ENCODE data around the gene IGF1R. TPM values are rescaled to one million over a fixed set of nuclear protein-coding genes. Genes with fewer than 3 reads are reported as not detected.
A peak's percentile ranks its signal among the peaks of the same experiment; 100 is the strongest.

IGF1R gene
- total and polyA plus RNA-seq, 2 of the 8 experiments (the other 6 are each of a cell fraction or from before 2014, with no cell fraction given): 32.9 to 109 TPM

- 82% methylated on average over 7 of the region's 7 CpGs; no CpG with 5 or more reads in 1 of the 2 experiments for WGBS, 2 experiments (ENCODE audit: extremely low coverage in 1 of 2, insufficient coverage in 1 of 2, insufficient read length in 1 of 2, insufficient replicate concordance in 2 of 2, low coverage in 1 of 2, low lambda C conversion rate in 2 of 2, missing lambda C conversion rate in 1 of 2)
- H2BK5ac ChIP-seq (ENCODE audit: low read depth, low read length): peak overlapping the region; percentile 93
- no peak overlapping the region for H4K5ac ChIP-seq (ENCODE audit: insufficient read length, low read depth, low read length)
- H3K9ac ChIP-seq (replicated peaks in 1 of 4; ENCODE audit: extremely low read depth in 1 of 4, low read depth in 3 of 4, low read length in 3 of 4): no peak overlapping the region
- no peak overlapping the region for H3K14ac ChIP-seq (ENCODE audit: insufficient read length)
- peak overlapping the region; percentile 57 for H2BK120ac ChIP-seq (replicated peaks; ENCODE audit: low read depth, low read length)
- H3K56ac ChIP-seq (replicated peaks; ENCODE audit: insufficient read length, low read depth, low read length): no peak overlapping the region
- POLR2A ChIA-PET (ENCODE audit: partially characterized antibody): interaction anchor here (0.7 to 1.1 kb wide), 2 partner anchors 10 to 11 kb away, joined by 3 read pairs; no protein-coding TSS in a partner anchor
- H4K8ac ChIP-seq (ENCODE audit: extremely low read depth, insufficient read depth, low read length): no peak overlapping the region
- H3K18ac ChIP-seq (ENCODE audit: extremely low read depth, low read length): peak overlapping the region; percentile 55
- H2BK12ac ChIP-seq (ENCODE audit: low read depth, low read length): peak overlapping the region; percentile 91
- H4K20me1 ChIP-seq (replicated peaks in 1 of 2; ENCODE audit: control insufficient read depth in 1 of 2, insufficient read depth in 2 of 2, low read length in 2 of 2): peaks cover 20 to 23% of the 10 kb centered on the region in 2 experiments
- peak overlapping the region; percentile 29 for H3K27ac ChIP-seq (ENCODE audit: low read depth, low read length)
- H2AK5ac ChIP-seq (ENCODE audit: low read depth, low read length): peak overlapping the region; percentile 84
- H2AFZ ChIP-seq (ENCODE audit: low read length): no peak overlapping the region
- peak in 1 of 2 experiments; percentile 45 for DNase-seq (ENCODE audit: low read depth in 1 of 2, low spot score in 2 of 2)
- peak overlapping the region; percentile 34; the same call in 1 of the 2 replicates for H2BK15ac ChIP-seq (ENCODE audit: low read length)
- CTCF ChIA-PET (ENCODE audit: partially characterized antibody): interaction anchor here (0.6 to 4.2 kb wide), 6 partner anchors 8 to 235 kb away, joined by 3 to 22 read pairs (median 4); no protein-coding TSS in a partner anchor
- peaks cover 34 to 99% of the 10 kb centered on the region in 2 experiments for H3K79me2 ChIP-seq (ENCODE audit: control insufficient read depth in 1 of 2, insufficient read depth in 2 of 2, low read length in 2 of 2)
- no peak for FAIRE-seq
- H3K4ac ChIP-seq (replicated peaks; ENCODE audit: insufficient read length, low read depth, low read length): no peak overlapping the region
- peak overlapping the region; percentile 94 for H4K91ac ChIP-seq (replicated peaks; ENCODE audit: insufficient read length, low read length)
- peak overlapping the region; percentile 1 for H3K23ac ChIP-seq (ENCODE audit: insufficient read length)
- H3K27me3 ChIP-seq (replicated peaks in 1 of 4; ENCODE audit: control insufficient read depth in 3 of 4, extremely low read depth in 1 of 4, insufficient read depth in 3 of 4, low read length in 3 of 4): no peaks in the 10 kb centered on the region
- H3K4me2 ChIP-seq (ENCODE audit: insufficient read depth in 1 of 2, low read depth in 2 of 2, low read length in 2 of 2): peak overlapping the region in 1 of 2 experiments; percentile 75; a peak in 1 of 4 replicates
- H3K79me1 ChIP-seq (ENCODE audit: low read depth, low read length): peaks cover 19% of the 10 kb centered on the region
- no peaks in the 10 kb centered on the region for H3K23me2 ChIP-seq (ENCODE audit: low read depth, low read length)
- no peak overlapping the region; the same call in 1 of the 2 replicates for H2BK20ac ChIP-seq (ENCODE audit: low read length)
- H3K36me3 ChIP-seq (ENCODE audit: control insufficient read depth in 2 of 4, insufficient read depth in 4 of 4, low read length in 3 of 4): no peaks in the 10 kb centered on the region; a peak in 2 of 8 replicates
- no peaks in the 10 kb centered on the region for H3K9me3 ChIP-seq (ENCODE audit: insufficient read depth in 2 of 2, low read depth in 1 of 2, low read length in 1 of 2)
- no peak overlapping the region for H3K4me3 ChIP-seq (ENCODE audit: extremely low read depth in 1 of 4, insufficient read depth in 2 of 4, low read depth in 3 of 4, low read length in 4 of 4)
- H3K4me1 ChIP-seq (replicated peaks in 1 of 4; ENCODE audit: control insufficient read depth in 3 of 4, insufficient read depth in 4 of 4, low read length in 3 of 4): peaks cover 28 to 48% (median 46%) of the 10 kb centered on the region in 4 experiments
- TF ChIP-seq GTF2F1 (IDR thresholded peaks at IDR 0.05; ENCODE audit: borderline replicate concordance, low read depth, low read length) (no peak), HDAC2 (IDR thresholded peaks at IDR 0.05; ENCODE audit: borderline replicate concordance in 1 of 2, low read depth in 2 of 2, low read length in 2 of 2) (no peak), E2F6 (IDR thresholded peaks at IDR 0.05) (no peak), SAP30 (IDR thresholded peaks at IDR 0.05; ENCODE audit: insufficient read depth, insufficient replicate concordance, low read length) (no peak), CHD2 (IDR thresholded peaks at IDR 0.05; ENCODE audit: low read length) (no peak), SP1 (IDR thresholded peaks at IDR 0.05; ENCODE audit: low read depth, low read length) (no peak), RNF2 (IDR thresholded peaks at IDR 0.05; ENCODE audit: borderline replicate concordance, low read depth, low read length, missing control alignments, poor library complexity, severe bottlenecking) (no peak)
These were observed 21.3 kb downstream of the IGF1R start for GRCh38 chr15:98669638-98670037.
